HG03045 (cell line): ENCODE results near the gene TBC1D3B.
"Not testable (repeated sequence)": the region's sequence is repeated elsewhere in the genome, so short reads cannot be mapped to it uniquely, and the experiment has no call there.

ENCODE experiments used
- ATAC-seq: cut with Tn5 transposase; IDR thresholded peaks from one replicate; pipeline ENCODE4 v1.9.1; 2021; ENCODE audit warnings: mild to moderate bottlenecking, moderate library complexity; ENCODE audit not compliant: unreplicated experiment

TBC1D3B gene

GRCh38 chr17:36182176-36183000 is 6.0 kb upstream of the TBC1D3B start:
- ATAC-seq: no peak

- not testable (repeated sequence) for ATAC-seq
These were observed 5.2 kb upstream of the TBC1D3B start for GRCh38 chr17:36181446-36182175.

GRCh38 chr17:36168836-36169235 is 7.6 kb downstream of the TBC1D3B start:
- not testable (repeated sequence) for ATAC-seq

GRCh38 chr17:36153895-36154610 is 22.4 kb downstream of the TBC1D3B start:
- no peak for ATAC-seq

DNA sequence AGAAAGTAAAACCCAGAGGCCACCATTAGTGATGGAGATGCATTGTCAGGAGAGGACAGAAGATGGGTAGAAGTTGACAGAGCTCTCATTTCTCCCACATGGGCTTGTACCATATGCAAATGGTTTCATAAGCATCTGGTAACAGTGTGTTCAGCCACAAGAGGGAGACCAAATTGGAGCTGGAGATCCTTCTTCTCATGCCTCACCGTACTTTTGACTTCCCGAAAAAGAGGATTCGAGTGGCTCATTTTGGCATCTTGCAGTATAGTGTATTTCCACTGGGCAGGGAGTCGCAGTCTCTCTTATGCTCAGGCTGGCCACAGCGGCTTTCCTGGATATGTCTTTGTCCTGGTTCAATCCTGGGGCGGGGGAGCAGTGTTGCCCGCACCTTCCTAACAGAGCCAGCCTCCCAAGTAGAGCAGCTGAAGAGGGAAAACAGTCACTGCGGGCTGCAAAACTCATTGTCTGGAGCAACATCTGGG is 23.8 kb downstream of the TBC1D3B start:
- ATAC-seq: no peak

- ATAC-seq: no peak
These were observed 24.4 kb downstream of the TBC1D3B start for GRCh38 chr17:36151891-36152638.

DNA sequence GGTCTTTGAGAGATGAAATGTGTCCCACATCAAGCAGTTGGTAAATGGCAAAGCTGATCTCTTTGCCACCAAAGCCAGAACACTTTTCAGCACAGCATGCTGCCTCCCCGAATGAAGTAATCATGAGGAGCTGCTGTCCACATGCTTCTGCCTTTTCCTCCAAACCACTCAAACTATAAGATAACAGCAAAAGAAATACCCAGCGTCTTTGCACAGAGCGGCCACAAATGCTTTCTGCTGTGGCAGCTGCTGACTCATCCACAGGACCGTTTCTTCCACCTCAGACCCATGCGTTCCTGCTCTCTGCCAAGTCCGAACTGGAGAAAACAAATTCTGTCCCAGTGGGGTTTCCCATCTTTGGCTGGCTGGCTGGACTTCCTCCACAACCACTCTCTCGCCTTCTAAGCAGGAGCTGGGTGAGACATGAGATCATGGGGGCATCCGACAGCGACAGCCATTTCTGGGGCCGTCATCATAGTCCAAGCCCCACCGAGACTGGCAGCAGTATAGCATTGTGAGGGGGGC is 27.1 kb downstream of the TBC1D3B start:
- ATAC-seq: no peak

GRCh38 chr17:36148559-36149295 is 27.7 kb downstream of the TBC1D3B start:
- peak; percentile 74 for ATAC-seq

DNA sequence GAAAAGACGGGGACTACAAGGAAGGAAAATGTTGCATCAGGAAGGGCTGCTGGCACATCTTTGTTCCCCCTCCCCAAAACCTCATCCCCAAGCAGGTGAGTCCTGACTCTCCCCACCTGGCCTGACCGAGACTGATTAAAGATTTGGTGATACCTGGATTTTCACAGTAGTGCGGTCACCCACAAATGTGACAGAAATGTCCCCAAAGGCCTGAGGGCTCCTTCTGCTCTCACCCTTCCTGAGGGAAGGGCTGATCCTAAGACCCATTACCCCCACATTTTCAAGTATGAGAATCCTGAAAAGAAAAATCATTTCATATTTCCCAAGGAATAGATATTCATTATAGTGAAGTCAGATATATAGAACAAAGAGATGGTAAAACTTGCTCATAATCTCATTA is 28.8 kb downstream of the TBC1D3B start:
- ATAC-seq: no peak

DNA sequence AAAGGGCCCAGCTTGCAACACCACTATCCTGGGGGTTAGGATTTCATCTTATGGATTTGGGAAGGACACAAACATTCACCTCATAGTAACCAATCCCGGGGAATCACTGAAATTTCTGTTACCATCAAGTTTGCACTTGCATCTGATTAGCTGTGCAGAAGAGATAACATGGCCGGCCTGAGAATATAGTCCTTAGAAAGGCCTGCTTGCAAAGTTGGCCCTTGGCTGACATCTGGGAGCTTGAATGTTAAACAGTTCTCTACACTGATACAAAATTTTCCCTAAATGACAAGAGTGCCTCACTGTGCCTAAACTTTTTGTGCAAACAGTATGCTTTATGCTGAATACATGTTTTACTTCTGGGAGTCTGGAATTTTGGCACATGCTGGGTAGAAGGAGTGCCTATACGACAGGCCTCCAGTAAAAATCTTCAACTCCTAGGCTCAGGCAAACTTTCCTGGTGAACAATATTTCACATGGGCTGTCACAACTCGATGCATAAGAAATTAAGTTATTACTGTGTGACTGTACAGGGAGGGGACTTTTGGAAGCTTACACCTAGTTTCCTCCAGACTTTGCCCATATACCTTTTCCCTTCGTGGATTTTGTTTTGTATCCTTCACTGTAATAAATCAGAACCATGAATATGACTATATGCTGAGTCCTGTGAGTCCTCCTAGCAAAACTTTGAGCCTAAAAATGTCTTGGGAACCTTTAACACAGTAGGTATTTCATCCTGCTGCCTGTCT is 31.3 kb downstream of the TBC1D3B start:
- no peak for ATAC-seq

GRCh38 chr17:36144014-36144413 is 32.4 kb downstream of the TBC1D3B start:
- no peak for ATAC-seq

DNA sequence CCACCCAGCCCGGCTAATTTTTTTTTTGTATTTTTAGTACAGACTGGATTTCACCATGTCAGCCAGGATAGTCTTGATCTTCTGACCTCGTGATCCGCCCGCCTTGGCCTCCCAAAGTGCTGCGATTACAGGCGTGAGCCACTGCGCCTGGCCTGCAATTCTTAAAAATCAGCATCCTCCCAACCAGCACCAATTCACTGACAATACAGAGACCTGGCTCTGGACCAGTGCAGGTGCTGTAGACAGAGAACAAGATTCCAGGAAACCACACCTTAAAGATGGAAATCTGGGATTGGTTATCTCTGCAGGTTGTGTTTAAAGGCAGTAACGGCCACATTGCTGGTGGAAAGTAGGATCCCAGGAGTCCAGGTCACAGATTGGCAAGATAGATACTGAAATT is 33.6 kb downstream of the TBC1D3B start:
- ATAC-seq: no peak

DNA sequence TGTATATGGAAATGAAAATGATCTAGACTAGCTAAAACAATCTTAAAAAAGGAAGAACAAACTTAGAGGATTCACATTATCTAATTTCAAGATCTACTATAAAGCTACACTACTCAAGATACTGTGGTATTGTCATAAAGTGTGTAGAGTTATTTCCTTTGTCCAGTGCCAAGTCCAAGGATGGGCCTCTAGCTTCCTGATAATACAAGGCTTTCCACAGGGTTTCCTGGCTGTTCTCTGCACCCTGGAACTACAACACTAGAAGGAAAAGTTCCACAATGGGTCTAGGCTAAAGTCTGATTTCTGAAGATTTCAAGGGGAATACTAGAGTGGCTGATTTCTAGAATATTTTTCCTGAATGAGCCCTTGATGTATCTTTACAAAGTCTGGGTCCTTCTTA is 34.2 kb downstream of the TBC1D3B start:
- ATAC-seq: no peak

GRCh38 chr17:36136439-36136838 is 40.0 kb downstream of the TBC1D3B start:
- ATAC-seq: no peak

GRCh38 chr17:36136036-36136435 is 40.4 kb downstream of the TBC1D3B start:
- ATAC-seq: no peak

- ATAC-seq: no peak
These were observed 41.0 kb downstream of the TBC1D3B start for GRCh38 chr17:36135465-36135864.

DNA sequence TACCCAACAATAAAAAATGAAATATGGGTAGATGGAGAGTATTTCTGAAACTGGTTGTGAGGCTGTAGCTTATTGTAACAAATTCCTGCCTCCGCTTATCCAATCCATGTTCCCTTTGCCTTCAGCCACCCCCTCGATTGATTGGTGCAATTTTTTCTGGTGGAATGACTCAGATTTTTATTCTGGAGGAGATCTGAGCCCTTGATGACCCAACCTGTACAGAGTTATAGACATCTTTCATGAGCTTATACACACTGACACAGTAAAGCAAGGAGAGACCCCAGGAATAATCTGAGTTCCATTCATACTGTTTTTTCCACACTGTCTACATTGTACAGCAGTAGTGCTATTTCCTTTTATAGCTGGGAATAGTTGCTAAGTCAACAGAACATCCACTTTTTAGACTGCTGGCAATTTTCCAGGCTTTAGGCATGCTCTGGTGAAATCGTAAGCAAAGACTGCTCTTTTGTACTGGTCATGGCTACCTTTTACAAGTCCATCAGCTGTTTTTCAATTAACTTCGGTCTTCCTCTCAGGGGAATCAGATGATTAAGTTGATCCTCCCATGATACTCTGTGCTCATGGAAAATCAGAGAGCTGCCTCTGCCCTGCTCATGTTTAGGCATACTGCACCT is 42.7 kb downstream of the TBC1D3B start:
- no peak for ATAC-seq

GRCh38 chr17:36132421-36132831 is 44.0 kb downstream of the TBC1D3B start:
- ATAC-seq: no peak

DNA sequence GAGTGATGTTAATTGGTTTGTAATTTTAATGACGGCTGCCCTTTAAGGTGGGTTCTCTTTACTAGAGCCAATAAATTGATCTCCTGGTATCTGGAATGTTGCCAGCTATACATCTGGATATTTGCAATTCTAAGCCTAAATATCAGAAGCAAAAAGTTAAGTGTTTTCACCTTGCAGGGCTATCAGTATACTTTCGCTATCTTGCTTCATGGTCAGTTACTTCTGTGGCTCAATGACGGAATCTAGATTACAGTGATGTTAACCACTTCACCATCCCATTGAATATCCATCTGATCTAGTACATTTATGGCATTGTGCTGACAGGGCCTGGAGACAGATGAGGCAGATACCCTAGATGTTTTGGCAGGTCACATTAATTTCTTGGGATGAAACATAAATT is 44.5 kb downstream of the TBC1D3B start:
- ATAC-seq: no peak
